ENCODE results near the gene PIK3R2. TPM values are rescaled to one million over a fixed set of nuclear protein-coding genes. Genes with fewer than 3 reads are reported as not detected.
"Not testable (repeated sequence)": the region's sequence is repeated elsewhere in the genome, so short reads cannot be mapped to it uniquely, and the experiment has no call there.

Gene PIK3R2
- total RNA-seq, result 19.4 and 21.4 TPM in 2 replicates

- no peaks in the 10 kb centered on the region for H3K9me3 Mint-ChIP-seq
- H3K27ac Mint-ChIP-seq, result peak within 1 kb of the TSS; percentile 100
- intact Hi-C loops (cut with micrococcal nuclease), result loop anchor here (1.0 to 5.0 kb wide), 3 partner anchors 34 to 206 kb away; partner anchors contain the start of gene MPV17L2
- H3K36me3 Mint-ChIP-seq (ENCODE audit: low read depth), result peaks cover 9% of the 10 kb centered on the region
- no peaks in the 10 kb centered on the region for H3K27me3 Mint-ChIP-seq (ENCODE audit: low read depth)
- peak within 1 kb of the TSS; percentile 93 for H3K4me3 Mint-ChIP-seq (ENCODE audit: low read depth)
- peaks cover 22% of the 10 kb centered on the region for H3K4me1 Mint-ChIP-seq (ENCODE audit: low read depth)
- DNase-seq (ENCODE audit: low spot score), result peak; percentile 100
Observed at GRCh38 chr19:18152817-18153555, at the start of gene PIK3R2. Gene PIK3R2 (plus strand): TSS chr19:18153163. CDS start chr19:18155880, 2,717 bp downstream.

GRCh38 chr19:18104793-18105131, 48.2 kb upstream of the PIK3R2 start:
- H3K27me3 Mint-ChIP-seq (ENCODE audit: low read depth), result no peaks in the 10 kb centered on the region
- peaks cover 14% of the 10 kb centered on the region for H3K4me1 Mint-ChIP-seq (ENCODE audit: low read depth)
- H3K9me3 Mint-ChIP-seq, result no peaks in the 10 kb centered on the region
- H3K27ac Mint-ChIP-seq, result peak overlapping the region; percentile 19
- intact Hi-C loops (cut with micrococcal nuclease), result no loop called here
- H3K36me3 Mint-ChIP-seq (ENCODE audit: low read depth), result no peaks in the 10 kb centered on the region
- DNase-seq (ENCODE audit: low spot score), result no peak
- peak overlapping the region; percentile 56 for H3K4me3 Mint-ChIP-seq (ENCODE audit: low read depth)

DNA sequence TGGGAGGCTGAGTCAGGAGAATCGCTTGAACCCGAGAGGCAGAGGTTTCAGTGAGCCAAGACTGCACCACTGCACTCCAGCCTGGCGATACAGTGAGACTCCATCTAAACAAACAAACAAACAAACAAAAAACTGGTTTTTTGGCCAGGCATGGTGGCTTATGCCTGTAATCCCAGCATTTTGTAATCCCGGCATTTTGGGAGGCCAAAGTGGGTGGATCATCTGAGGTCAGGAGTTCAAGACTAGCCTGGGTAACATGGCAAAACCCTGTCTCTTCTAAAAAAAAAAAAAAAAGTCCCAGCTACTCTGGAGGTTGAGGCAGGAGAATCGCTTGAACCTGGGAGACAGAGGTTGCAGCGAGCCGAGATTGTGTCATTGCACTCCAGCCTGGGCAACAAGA, 47.7 kb upstream of the PIK3R2 start:
- H3K27me3 Mint-ChIP-seq (ENCODE audit: low read depth); DNase-seq (ENCODE audit: low spot score); H3K36me3 Mint-ChIP-seq (ENCODE audit: low read depth); intact Hi-C loops (cut with micrococcal nuclease); H3K27ac Mint-ChIP-seq; H3K9me3 Mint-ChIP-seq; H3K4me3 Mint-ChIP-seq (ENCODE audit: low read depth): not testable (repeated sequence)
- H3K4me1 Mint-ChIP-seq (ENCODE audit: low read depth), result peaks cover 13% of the 10 kb centered on the region

DNA sequence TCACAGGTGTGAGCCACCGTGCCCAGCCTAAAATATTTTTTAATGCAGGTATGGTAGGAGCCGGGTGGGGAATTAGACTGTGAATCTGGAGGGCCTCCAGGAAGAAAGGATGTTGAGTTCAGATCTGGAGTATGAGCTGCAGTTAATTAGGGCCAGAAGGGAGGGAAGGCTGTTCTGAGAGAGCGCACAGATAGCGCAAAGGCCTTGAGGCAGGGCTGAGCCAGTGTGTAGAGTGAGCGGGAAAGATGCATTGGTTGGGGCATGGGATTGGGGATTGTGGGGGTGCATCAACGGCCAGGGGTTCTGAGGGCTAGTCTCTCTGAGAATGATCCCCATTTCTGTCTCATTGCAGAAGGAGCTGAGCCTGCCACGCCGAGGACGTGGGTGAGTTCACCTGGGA, 45.7 kb upstream of the PIK3R2 start:
- no peaks in the 10 kb centered on the region for H3K36me3 Mint-ChIP-seq (ENCODE audit: low read depth)
- no peaks in the 10 kb centered on the region for H3K9me3 Mint-ChIP-seq
- peaks cover 13% of the 10 kb centered on the region for H3K4me1 Mint-ChIP-seq (ENCODE audit: low read depth)
- peak overlapping the region; percentile 23 for H3K4me3 Mint-ChIP-seq (ENCODE audit: low read depth)
- no peak overlapping the region for H3K27ac Mint-ChIP-seq
- intact Hi-C loops (cut with micrococcal nuclease), result no loop called here
- no peak for DNase-seq (ENCODE audit: low spot score)
- no peaks in the 10 kb centered on the region for H3K27me3 Mint-ChIP-seq (ENCODE audit: low read depth)

- Mint-ChIP-seq H3K36me3 (ENCODE audit: low read depth) (no peaks in the 10 kb centered on the region), H3K4me3 (ENCODE audit: low read depth) (peak overlapping the region; percentile 72), H3K27me3 (ENCODE audit: low read depth) (no peaks in the 10 kb centered on the region), H3K9me3 (no peaks in the 10 kb centered on the region), H3K4me1 (ENCODE audit: low read depth) (peaks cover 14% of the 10 kb centered on the region), H3K27ac (no peak overlapping the region)
- DNase-seq (ENCODE audit: low spot score), result no peak
- intact Hi-C loops (cut with micrococcal nuclease), result no loop called here
Observed at GRCh38 chr19:18108897-18109296, 44.1 kb upstream of the PIK3R2 start.

GRCh38 chr19:18109341-18109732, 43.6 kb upstream of the PIK3R2 start:
- H3K27ac Mint-ChIP-seq, result no peak overlapping the region
- H3K27me3 Mint-ChIP-seq (ENCODE audit: low read depth), result no peaks in the 10 kb centered on the region

GRCh38 chr19:18109733-18110608, 43.0 kb upstream of the PIK3R2 start:
- H3K4me1 Mint-ChIP-seq (ENCODE audit: low read depth), result peaks cover 9% of the 10 kb centered on the region
- DNase-seq (ENCODE audit: low spot score), result no peak
- no peak overlapping the region for H3K27ac Mint-ChIP-seq
- no peaks in the 10 kb centered on the region for H3K27me3 Mint-ChIP-seq (ENCODE audit: low read depth)
- intact Hi-C loops (cut with micrococcal nuclease), result no loop called here
- H3K9me3 Mint-ChIP-seq, result no peaks in the 10 kb centered on the region
- peak overlapping the region; percentile 73 for H3K4me3 Mint-ChIP-seq (ENCODE audit: low read depth)
- H3K36me3 Mint-ChIP-seq (ENCODE audit: low read depth), result no peaks in the 10 kb centered on the region

More at GRCh38 chr19:18109341-18109732, 43.6 kb upstream of the PIK3R2 start:
- Mint-ChIP-seq H3K4me1 (ENCODE audit: low read depth) (peaks cover 14% of the 10 kb centered on the region), H3K9me3 (no peaks in the 10 kb centered on the region), H3K36me3 (ENCODE audit: low read depth) (no peaks in the 10 kb centered on the region), H3K4me3 (ENCODE audit: low read depth) (peak overlapping the region; percentile 72)
- no peak for DNase-seq (ENCODE audit: low spot score)
- intact Hi-C loops (cut with micrococcal nuclease), result no loop called here

DNA sequence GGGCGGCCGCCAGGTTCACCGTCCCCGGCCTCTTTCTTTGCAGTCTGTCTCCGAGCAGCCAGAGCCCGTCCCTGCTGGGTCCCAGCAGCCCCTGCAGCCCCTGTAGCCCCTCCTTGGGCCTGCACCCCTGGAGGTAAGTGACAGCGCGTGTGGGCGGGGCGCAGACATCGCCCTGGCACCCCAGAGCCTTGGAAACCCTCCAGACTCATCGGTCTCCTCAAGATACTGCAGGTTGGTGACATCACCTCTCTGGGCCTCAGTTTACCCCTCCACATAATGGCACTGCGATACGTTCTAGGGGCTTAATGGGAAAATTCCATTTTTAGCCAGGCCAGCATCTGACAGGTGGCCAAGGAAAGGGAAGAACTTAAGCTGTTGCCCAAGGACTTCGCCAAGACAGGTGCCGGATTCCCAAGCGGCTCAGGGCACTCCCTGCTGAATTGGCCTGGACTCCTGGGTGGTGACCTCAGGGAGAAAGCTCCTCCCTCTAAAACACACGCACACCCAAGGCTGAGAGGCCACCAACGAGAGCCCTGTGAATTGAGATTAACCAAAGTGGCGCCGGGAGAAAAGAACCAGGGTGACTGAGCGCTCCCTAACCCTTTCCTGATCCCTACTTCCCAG, 42.2 kb upstream of the PIK3R2 start:
- no peaks in the 10 kb centered on the region for H3K36me3 Mint-ChIP-seq (ENCODE audit: low read depth)
- H3K27me3 Mint-ChIP-seq (ENCODE audit: low read depth), result no peaks in the 10 kb centered on the region
- peak overlapping the region; percentile 73 for H3K4me3 Mint-ChIP-seq (ENCODE audit: low read depth)
- no peak for DNase-seq (ENCODE audit: low spot score)
- intact Hi-C loops (cut with micrococcal nuclease), result no loop called here
- peaks cover 9% of the 10 kb centered on the region for H3K4me1 Mint-ChIP-seq (ENCODE audit: low read depth)
- no peak overlapping the region for H3K27ac Mint-ChIP-seq
- H3K9me3 Mint-ChIP-seq, result no peaks in the 10 kb centered on the region

- intact Hi-C loops (cut with micrococcal nuclease), result loop anchor here (1.0 kb wide), 1 partner anchor 55 kb away; no protein-coding TSS in a partner anchor
- Mint-ChIP-seq H3K9me3 (no peaks in the 10 kb centered on the region), H3K27ac (no peak overlapping the region), H3K4me1 (ENCODE audit: low read depth) (peaks cover 13% of the 10 kb centered on the region), H3K36me3 (ENCODE audit: low read depth) (no peaks in the 10 kb centered on the region), H3K27me3 (ENCODE audit: low read depth) (no peaks in the 10 kb centered on the region), H3K4me3 (ENCODE audit: low read depth) (no peak overlapping the region)
- DNase-seq (ENCODE audit: low spot score), result peak; percentile 64
Observed at GRCh38 chr19:18112989-18113478, 39.9 kb upstream of the PIK3R2 start.

- intact Hi-C loops (cut with micrococcal nuclease), result loop anchor here (1.0 kb wide), 1 partner anchor 54 kb away; no protein-coding TSS in a partner anchor
- Mint-ChIP-seq H3K4me1 (ENCODE audit: low read depth) (peaks cover 15% of the 10 kb centered on the region), H3K27me3 (ENCODE audit: low read depth) (no peaks in the 10 kb centered on the region), H3K36me3 (ENCODE audit: low read depth) (no peaks in the 10 kb centered on the region), H3K27ac (no peak overlapping the region), H3K4me3 (ENCODE audit: low read depth) (no peak overlapping the region), H3K9me3 (no peaks in the 10 kb centered on the region)
- DNase-seq (ENCODE audit: low spot score), result no peak
Observed at GRCh38 chr19:18113827-18114226, 39.1 kb upstream of the PIK3R2 start.

DNA sequence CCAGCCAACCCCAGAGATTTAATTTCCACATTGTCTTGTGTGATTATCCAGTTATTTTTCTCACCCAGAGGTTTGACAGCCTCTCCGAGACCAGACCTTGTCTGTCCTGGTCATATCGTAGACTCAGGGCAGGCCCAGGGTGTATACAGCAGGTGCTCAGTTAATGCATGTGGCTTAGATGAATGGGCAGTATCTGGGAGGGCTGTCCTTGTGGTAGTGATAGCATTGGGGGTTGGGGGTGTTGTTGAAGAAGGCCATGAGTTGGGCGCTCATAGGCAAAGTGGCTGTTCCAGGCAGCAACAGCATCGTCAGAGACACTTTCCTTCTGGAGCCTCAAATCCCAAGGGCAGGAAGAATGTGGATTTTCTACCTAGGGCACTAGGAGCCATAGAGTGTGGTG, 38.5 kb upstream of the PIK3R2 start:
- intact Hi-C loops (cut with micrococcal nuclease), result no loop called here
- DNase-seq (ENCODE audit: low spot score), result no peak
- H3K4me3 Mint-ChIP-seq (ENCODE audit: low read depth), result no peak overlapping the region
- H3K27me3 Mint-ChIP-seq (ENCODE audit: low read depth), result no peaks in the 10 kb centered on the region
- H3K36me3 Mint-ChIP-seq (ENCODE audit: low read depth), result no peaks in the 10 kb centered on the region
- H3K4me1 Mint-ChIP-seq (ENCODE audit: low read depth), result peaks cover 19% of the 10 kb centered on the region
- H3K9me3 Mint-ChIP-seq, result no peaks in the 10 kb centered on the region
- no peak overlapping the region for H3K27ac Mint-ChIP-seq

DNA sequence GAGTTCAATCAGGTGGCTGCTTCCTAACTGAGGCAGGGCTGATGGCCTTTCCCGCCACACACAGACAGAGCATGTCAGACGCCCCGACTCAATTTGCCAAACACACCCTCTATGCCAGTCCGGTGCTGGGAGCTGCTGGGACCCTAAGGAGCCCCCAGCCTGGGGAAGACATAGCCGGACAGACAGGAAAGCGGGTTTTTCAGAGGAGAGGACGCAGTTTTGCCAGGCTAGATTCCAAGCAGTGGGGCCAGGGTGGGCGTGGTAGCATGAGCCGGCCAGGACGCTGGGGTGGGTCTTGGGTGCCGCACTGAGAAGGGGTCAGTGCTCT, 35.6 kb upstream of the PIK3R2 start:
- no peaks in the 10 kb centered on the region for H3K36me3 Mint-ChIP-seq (ENCODE audit: low read depth)

More for the DNA sequence above, 35.6 kb upstream of the PIK3R2 start:
- H3K9me3 Mint-ChIP-seq, result no peaks in the 10 kb centered on the region
- H3K4me3 Mint-ChIP-seq (ENCODE audit: low read depth), result peak overlapping the region; percentile 63
- H3K27ac Mint-ChIP-seq, result peak overlapping the region; percentile 58
- H3K4me1 Mint-ChIP-seq (ENCODE audit: low read depth), result peaks cover 26% of the 10 kb centered on the region
- H3K27me3 Mint-ChIP-seq (ENCODE audit: low read depth), result no peaks in the 10 kb centered on the region
- no peak for DNase-seq (ENCODE audit: low spot score)
- intact Hi-C loops (cut with micrococcal nuclease), result no loop called here

Data from activated T-helper 2 cell treated with anti-CD3 and anti-CD28 coated beads, Interferon-gamma antibody, Interleukin-2, Interleukin-4, amounts not matched to agents 10 μg/mL and 5 μg/mL and 100 μg/mL, durations not matched to agents 14 hours and 24 hours and 36 hours (primary cell).